SK-N-SH (cell line): ENCODE results near the gene LAIR2. TPM values are rescaled to one million over a fixed set of nuclear protein-coding genes. Genes with fewer than 3 reads are reported as not detected.

Source experiments
- CTCF ChIA-PET: fragments of 300-600, 350-600 bp; formaldehyde crosslinking; extraction: SDS; loops from one replicate; lab custom pipeline; 2021; lab: Yijun Ruan, JAX
- POLR2A ChIA-PET: fragments of 350-600 bp; sonication (Branson Sonifier 250); formaldehyde crosslinking; extraction: SDS; loops from one replicate; lab custom pipeline; 2020; ENCODE audit warnings: antibody characterized with exemption, inconsistent platforms; lab: Yijun Ruan, JAX
- DNase-seq: peaks from one replicate; pipeline ENCODE4 v3.0.0; 2012
- H2AFZ ChIP-seq: fragments of 200-600 bp; sonication (generic); 2 replicates; pipeline ENCODE4 v1.8.1; 2016; ENCODE audit warnings: antibody characterized with exemption, mild to moderate bottlenecking, low read depth
- H3F3A ChIP-seq: fragments of 200-600 bp; sonication (generic); replicated peaks from 2 replicates; pipeline ENCODE3; 2016; ENCODE audit warnings: antibody characterized with exemption, mild to moderate bottlenecking; ENCODE audit not compliant: insufficient read depth
- H3K27ac ChIP-seq, 2 experiments: fragments of 200-500 bp in 1 of 2; fragments of 200-600 bp in 1 of 2; sonication (Bioruptor generic) in 1 of 2; sonication (generic), shearing (Covaris generic) in 1 of 2; 2 replicates each; pipeline versions ENCODE4 v1.5.1 to v1.6.1; 2014 to 2016; ENCODE audit warnings: low read depth in 2 of 2, inconsistent platforms in 1 of 2, low read length in 1 of 2, mild to moderate bottlenecking in 1 of 2, mixed read lengths in 1 of 2
- H3K27me3 ChIP-seq: fragments of 200-600 bp; sonication (generic), shearing (Covaris generic); 2 replicates; pipeline ENCODE4 v1.6.1; 2016; ENCODE audit warnings: mixed run types; ENCODE audit not compliant: insufficient read depth
- H3K36me3 ChIP-seq, 2 experiments: fragments of 200-500 bp in 1 of 2; fragments of 200-600 bp in 1 of 2; sonication (Bioruptor generic) in 1 of 2; sonication (generic) in 1 of 2; replicated peaks in 1 of 2; 2 replicates each; pipeline versions ENCODE3 to v1.5.1; 2014 to 2016; ENCODE audit warnings: low read length in 1 of 2, mild to moderate bottlenecking in 1 of 2; ENCODE audit not compliant: insufficient read depth in 2 of 2, control insufficient read depth in 1 of 2
- H3K4me1 ChIP-seq, 2 experiments: fragments of 200-500 bp in 1 of 2; fragments of 200-600 bp in 1 of 2; sonication (Bioruptor generic) in 1 of 2; sonication (generic), shearing (Covaris generic) in 1 of 2; 2 replicates each; pipeline versions ENCODE4 v1.5.1 to v1.6.1; 2014 to 2016; ENCODE audit warnings: low read depth in 1 of 2, low read length in 1 of 2, mixed run types in 1 of 2; ENCODE audit not compliant: insufficient read depth in 2 of 2, control insufficient read depth in 1 of 2
- H3K4me2 ChIP-seq: fragments of 200-600 bp; sonication (generic), shearing (Covaris generic); 2 replicates; pipeline ENCODE4 v1.6.1; 2017; ENCODE audit warnings: mixed run types
- H3K4me3 ChIP-seq, 2 experiments: fragments of 200-500 bp in 1 of 2; fragments of 200-600 bp in 1 of 2; sonication (Bioruptor generic) in 1 of 2; sonication (generic), shearing (Covaris generic) in 1 of 2; 2 replicates each; pipeline versions ENCODE4 v1.5.1 to v1.8.1; 2014 to 2016; ENCODE audit warnings: low read depth in 2 of 2, inconsistent platforms in 1 of 2, low read length in 1 of 2, mild to moderate bottlenecking in 1 of 2, mixed read lengths in 1 of 2, moderate library complexity in 1 of 2
- H3K79me2 ChIP-seq: fragments of 200-600 bp; sonication (generic); 2 replicates; pipeline ENCODE4 v1.8.1; 2017; ENCODE audit warnings: mild to moderate bottlenecking; ENCODE audit not compliant: insufficient read depth
- H3K9ac ChIP-seq: fragments of 200-600 bp; sonication (generic); 2 replicates; pipeline ENCODE4 v1.6.1; 2017; ENCODE audit warnings: mixed run types
- H3K9me2 ChIP-seq: fragments of 200-600 bp; sonication (generic); 2 replicates; pipeline ENCODE4 v1.6.1; 2017; ENCODE audit warnings: mixed run types
- H3K9me3 ChIP-seq: fragments of 200-600 bp; sonication (generic); 2 replicates; pipeline ENCODE4 v1.6.1; 2017; ENCODE audit warnings: mixed run types, mild to moderate bottlenecking, moderate library complexity
- H4K20me1 ChIP-seq: fragments of 200-600 bp; sonication (generic); 2 replicates; pipeline ENCODE4 v1.6.1; 2017; ENCODE audit warnings: mild to moderate bottlenecking, mixed run types; ENCODE audit not compliant: insufficient read depth
- ELF1 ChIP-seq: IDR thresholded peaks from 2 replicates; pipeline ENCODE4 v1.4.0; 2012
- FOXJ3 ChIP-seq: sonication (generic); formaldehyde crosslinking; IDR thresholded peaks from 2 replicates; pipeline ENCODE4 v1.5.1; 2020; ENCODE audit warnings: mild to moderate bottlenecking, missing genetic modification reagents
- GABPA ChIP-seq: IDR thresholded peaks from 2 replicates; pipeline ENCODE4 v1.4.0; 2012; ENCODE audit warnings: low read depth, mild to moderate bottlenecking
- GATA2 ChIP-seq: sonication (generic); formaldehyde crosslinking; IDR thresholded peaks from 2 replicates; pipeline ENCODE4 v1.5.0; 2020; ENCODE audit warnings: mild to moderate bottlenecking, missing genetic modification reagents
- NRF1 ChIP-seq: IDR thresholded peaks from 2 replicates; pipeline ENCODE4 v1.6.1; 2012; ENCODE audit warnings: low read depth, mild to moderate bottlenecking, low read length
- POLR2AphosphoS5 ChIP-seq: IDR thresholded peaks from 2 replicates; pipeline ENCODE4 v1.6.1; 2012; ENCODE audit warnings: low read depth, low read length
- RAD21 ChIP-seq: IDR thresholded peaks from 2 replicates; pipeline ENCODE4 v1.6.1; 2012; ENCODE audit warnings: mild to moderate bottlenecking, low read length
- SIN3A ChIP-seq: IDR thresholded peaks from 2 replicates; pipeline ENCODE4 v1.6.1; 2012; ENCODE audit warnings: low read depth, mild to moderate bottlenecking, low read length, moderate library complexity, borderline replicate concordance
- SMC3 ChIP-seq: IDR thresholded peaks from 2 replicates; pipeline ENCODE4 v1.6.1; 2012; ENCODE audit warnings: low read depth, low read length, improper control_type of control experiment
- TAF1 ChIP-seq: IDR thresholded peaks from 2 replicates; pipeline ENCODE4 v1.6.1; 2012; ENCODE audit warnings: low read depth, mild to moderate bottlenecking, low read length, moderate library complexity, borderline replicate concordance
- TEAD4 ChIP-seq: IDR thresholded peaks from 2 replicates; pipeline ENCODE4 v1.4.0; 2012; ENCODE audit warnings: mild to moderate bottlenecking, borderline replicate concordance; ENCODE audit not compliant: insufficient read depth
- YY1 ChIP-seq: IDR thresholded peaks from 2 replicates; pipeline ENCODE4 v1.4.0; 2012; ENCODE audit warnings: low read depth, mild to moderate bottlenecking
- WGBS: methylation state at CpG from one replicate; pipeline ENCODE4 v1.1.6; 2017; ENCODE audit warnings: low lambda C conversion rate; 5-methylcytosine and 5-hydroxymethylcytosine counted together
- polyA plus RNA-seq, 3 experiments: library from polyadenylated mRNA; depleted of rRNA; stranded (reverse); fragments of >200 nt; gene quantifications; 2 replicates each; pipeline ENCODE4 v1.2.3, GENCODE V29; 2012
- TF ChIP-seq, protein P1 (sequence below): fragments of 200-600 bp; sonication (generic); IDR thresholded peaks from 2 replicates; pipeline ENCODE4 v1.6.1; 2017; ENCODE audit warnings: antibody characterized with exemption, mild to moderate bottlenecking, moderate library complexity
- TF ChIP-seq, protein P2 (sequence below): IDR thresholded peaks from 2 replicates; pipeline ENCODE4; 2012
- TF ChIP-seq, protein P3 (sequence below): IDR thresholded peaks from 2 replicates; pipeline ENCODE4 v1.4.0; 2012; ENCODE audit warnings: low read depth, borderline replicate concordance
- TF ChIP-seq, protein P4 (sequence below): fragments of 150-350 bp; IDR thresholded peaks from 2 replicates; pipeline ENCODE4 v1.6.1; 2017; ENCODE audit warnings: antibody characterized with exemption, low read length, low read depth, borderline replicate concordance
- TF ChIP-seq, protein P5 (sequence below): fragments of 150-350 bp; IDR thresholded peaks from 2 replicates; pipeline ENCODE4 v1.6.1; 2016; ENCODE audit warnings: mild to moderate bottlenecking, low read depth, low read length
- TF ChIP-seq, protein P6 (sequence below): IDR thresholded peaks from 2 replicates; pipeline ENCODE4 v1.6.1; 2012; ENCODE audit warnings: mild to moderate bottlenecking, low read depth, low read length, moderate library complexity
- TF ChIP-seq, protein P7 (sequence below): IDR thresholded peaks from 2 replicates; pipeline ENCODE4 v1.4.0; 2012; ENCODE audit warnings: low read depth

LAIR2 gene
- polyA plus RNA-seq, 1 of the 3 experiments (the other 2 are of a cell fraction) = not detected

DNA sequence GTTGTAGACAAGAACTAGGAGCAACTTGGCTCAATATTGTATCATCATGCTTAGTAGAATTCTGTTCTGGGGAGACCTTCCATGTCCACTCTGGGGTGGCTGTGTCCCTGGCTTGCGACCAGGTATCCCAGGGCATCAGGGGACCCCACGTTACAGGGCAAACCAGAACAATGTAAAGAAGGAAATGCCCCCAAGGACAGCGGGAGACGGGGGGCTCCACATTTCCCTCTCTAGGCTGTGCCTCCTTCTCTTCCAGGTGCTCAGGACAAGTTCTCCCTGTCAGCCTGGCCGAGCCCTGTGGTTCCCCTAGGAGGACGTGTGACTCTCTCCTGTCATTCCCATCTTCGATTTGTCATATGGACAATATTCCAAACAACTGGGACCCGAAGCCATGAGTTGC lies 30.8 kb downstream of the LAIR2 start:
- no peaks in the 10 kb centered on the region for H3K4me1 ChIP-seq
- TF ChIP-seq, protein P1, sequence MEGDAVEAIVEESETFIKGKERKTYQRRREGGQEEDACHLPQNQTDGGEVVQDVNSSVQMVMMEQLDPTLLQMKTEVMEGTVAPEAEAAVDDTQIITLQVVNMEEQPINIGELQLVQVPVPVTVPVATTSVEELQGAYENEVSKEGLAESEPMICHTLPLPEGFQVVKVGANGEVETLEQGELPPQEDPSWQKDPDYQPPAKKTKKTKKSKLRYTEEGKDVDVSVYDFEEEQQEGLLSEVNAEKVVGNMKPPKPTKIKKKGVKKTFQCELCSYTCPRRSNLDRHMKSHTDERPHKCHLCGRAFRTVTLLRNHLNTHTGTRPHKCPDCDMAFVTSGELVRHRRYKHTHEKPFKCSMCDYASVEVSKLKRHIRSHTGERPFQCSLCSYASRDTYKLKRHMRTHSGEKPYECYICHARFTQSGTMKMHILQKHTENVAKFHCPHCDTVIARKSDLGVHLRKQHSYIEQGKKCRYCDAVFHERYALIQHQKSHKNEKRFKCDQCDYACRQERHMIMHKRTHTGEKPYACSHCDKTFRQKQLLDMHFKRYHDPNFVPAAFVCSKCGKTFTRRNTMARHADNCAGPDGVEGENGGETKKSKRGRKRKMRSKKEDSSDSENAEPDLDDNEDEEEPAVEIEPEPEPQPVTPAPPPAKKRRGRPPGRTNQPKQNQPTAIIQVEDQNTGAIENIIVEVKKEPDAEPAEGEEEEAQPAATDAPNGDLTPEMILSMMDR = no peak
- TF ChIP-seq NRF1 = no peak
- TF ChIP-seq, protein P2, sequence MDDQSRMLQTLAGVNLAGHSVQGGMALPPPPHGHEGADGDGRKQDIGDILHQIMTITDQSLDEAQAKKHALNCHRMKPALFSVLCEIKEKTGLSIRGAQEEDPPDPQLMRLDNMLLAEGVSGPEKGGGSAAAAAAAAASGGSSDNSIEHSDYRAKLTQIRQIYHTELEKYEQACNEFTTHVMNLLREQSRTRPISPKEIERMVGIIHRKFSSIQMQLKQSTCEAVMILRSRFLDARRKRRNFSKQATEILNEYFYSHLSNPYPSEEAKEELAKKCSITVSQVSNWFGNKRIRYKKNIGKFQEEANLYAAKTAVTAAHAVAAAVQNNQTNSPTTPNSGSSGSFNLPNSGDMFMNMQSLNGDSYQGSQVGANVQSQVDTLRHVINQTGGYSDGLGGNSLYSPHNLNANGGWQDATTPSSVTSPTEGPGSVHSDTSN = no peak
- no peak for TF ChIP-seq RAD21
- no peak for TF ChIP-seq SMC3
- H4K20me1 ChIP-seq = no peaks in the 10 kb centered on the region
- H3K27ac ChIP-seq = no peak overlapping the region
- DNase-seq = no peak
- H3K9me2 ChIP-seq = no peaks in the 10 kb centered on the region
- ChIA-PET POLR2A (no interaction called here), CTCF (no interaction called here)
- H3K4me2 ChIP-seq = no peak overlapping the region
- no peak overlapping the region for H3K9ac ChIP-seq
- H2AFZ ChIP-seq = no peak overlapping the region
- H3K79me2 ChIP-seq = no peaks in the 10 kb centered on the region
- WGBS = under 1% methylated on average over 8 of the region's 8 CpGs
- H3K9me3 ChIP-seq = no peaks in the 10 kb centered on the region
- H3F3A ChIP-seq = no peaks in the 10 kb centered on the region
- H3K27me3 ChIP-seq = peaks cover 61% of the 10 kb centered on the region
- no peaks in the 10 kb centered on the region for H3K36me3 ChIP-seq
- no peak overlapping the region for H3K4me3 ChIP-seq

DNA sequence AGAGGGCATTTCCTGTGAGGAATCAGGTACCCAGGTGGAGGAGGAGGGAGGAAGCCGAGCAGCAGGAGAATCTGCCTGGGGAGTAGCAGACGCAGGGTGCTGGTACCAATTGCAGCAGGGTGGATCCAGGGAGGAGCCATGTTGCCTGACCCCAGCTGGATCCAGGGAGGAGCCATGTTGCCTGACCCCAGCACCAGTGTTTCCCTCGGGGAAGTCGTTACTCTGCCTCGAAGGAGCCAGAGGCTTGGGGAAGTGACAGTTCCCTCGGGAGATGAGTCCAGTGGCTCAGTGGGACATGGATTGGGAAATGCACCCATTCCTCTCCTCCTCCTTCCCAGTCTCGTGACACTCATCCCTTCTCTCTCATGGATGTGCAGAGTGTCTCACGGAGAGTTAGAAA lies 31.5 kb downstream of the LAIR2 start:
- H2AFZ ChIP-seq = no peak overlapping the region
- no peaks in the 10 kb centered on the region for H3K9me2 ChIP-seq
- no peak overlapping the region for H3K27ac ChIP-seq
- no peak overlapping the region for H3K4me3 ChIP-seq
- H3F3A ChIP-seq = no peaks in the 10 kb centered on the region
- 3% methylated on average over 5 of the region's 8 CpGs for WGBS
- H3K36me3 ChIP-seq = no peaks in the 10 kb centered on the region
- POLR2A ChIA-PET = no interaction called here
- no peaks in the 10 kb centered on the region for H3K79me2 ChIP-seq
- H4K20me1 ChIP-seq = no peaks in the 10 kb centered on the region
- H3K4me2 ChIP-seq = no peak overlapping the region
- no peaks in the 10 kb centered on the region for H3K9me3 ChIP-seq
- CTCF ChIA-PET = no interaction called here
- no peak overlapping the region for H3K9ac ChIP-seq
- H3K4me1 ChIP-seq = no peaks in the 10 kb centered on the region
- H3K27me3 ChIP-seq = peaks cover 56% of the 10 kb centered on the region
- DNase-seq = no peak
- no peak for TF ChIP-seq YY1
- TF ChIP-seq RAD21 = no peak
- TF ChIP-seq, protein P3, sequence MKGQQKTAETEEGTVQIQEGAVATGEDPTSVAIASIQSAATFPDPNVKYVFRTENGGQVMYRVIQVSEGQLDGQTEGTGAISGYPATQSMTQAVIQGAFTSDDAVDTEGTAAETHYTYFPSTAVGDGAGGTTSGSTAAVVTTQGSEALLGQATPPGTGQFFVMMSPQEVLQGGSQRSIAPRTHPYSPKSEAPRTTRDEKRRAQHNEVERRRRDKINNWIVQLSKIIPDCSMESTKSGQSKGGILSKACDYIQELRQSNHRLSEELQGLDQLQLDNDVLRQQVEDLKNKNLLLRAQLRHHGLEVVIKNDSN = no peak
- TF ChIP-seq TAF1 = no peak
- no peak for TF ChIP-seq ELF1
- TF ChIP-seq, protein P4, sequence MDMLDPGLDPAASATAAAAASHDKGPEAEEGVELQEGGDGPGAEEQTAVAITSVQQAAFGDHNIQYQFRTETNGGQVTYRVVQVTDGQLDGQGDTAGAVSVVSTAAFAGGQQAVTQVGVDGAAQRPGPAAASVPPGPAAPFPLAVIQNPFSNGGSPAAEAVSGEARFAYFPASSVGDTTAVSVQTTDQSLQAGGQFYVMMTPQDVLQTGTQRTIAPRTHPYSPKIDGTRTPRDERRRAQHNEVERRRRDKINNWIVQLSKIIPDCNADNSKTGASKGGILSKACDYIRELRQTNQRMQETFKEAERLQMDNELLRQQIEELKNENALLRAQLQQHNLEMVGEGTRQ = no peak
- TF ChIP-seq POLR2AphosphoS5 = no peak
- TF ChIP-seq GABPA = no peak
- TF ChIP-seq FOXJ3 (CRISPR knock-in tag) = no peak
- TF ChIP-seq, protein P5, sequence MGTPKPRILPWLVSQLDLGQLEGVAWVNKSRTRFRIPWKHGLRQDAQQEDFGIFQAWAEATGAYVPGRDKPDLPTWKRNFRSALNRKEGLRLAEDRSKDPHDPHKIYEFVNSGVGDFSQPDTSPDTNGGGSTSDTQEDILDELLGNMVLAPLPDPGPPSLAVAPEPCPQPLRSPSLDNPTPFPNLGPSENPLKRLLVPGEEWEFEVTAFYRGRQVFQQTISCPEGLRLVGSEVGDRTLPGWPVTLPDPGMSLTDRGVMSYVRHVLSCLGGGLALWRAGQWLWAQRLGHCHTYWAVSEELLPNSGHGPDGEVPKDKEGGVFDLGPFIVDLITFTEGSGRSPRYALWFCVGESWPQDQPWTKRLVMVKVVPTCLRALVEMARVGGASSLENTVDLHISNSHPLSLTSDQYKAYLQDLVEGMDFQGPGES = no peak
- TF ChIP-seq, protein P6, sequence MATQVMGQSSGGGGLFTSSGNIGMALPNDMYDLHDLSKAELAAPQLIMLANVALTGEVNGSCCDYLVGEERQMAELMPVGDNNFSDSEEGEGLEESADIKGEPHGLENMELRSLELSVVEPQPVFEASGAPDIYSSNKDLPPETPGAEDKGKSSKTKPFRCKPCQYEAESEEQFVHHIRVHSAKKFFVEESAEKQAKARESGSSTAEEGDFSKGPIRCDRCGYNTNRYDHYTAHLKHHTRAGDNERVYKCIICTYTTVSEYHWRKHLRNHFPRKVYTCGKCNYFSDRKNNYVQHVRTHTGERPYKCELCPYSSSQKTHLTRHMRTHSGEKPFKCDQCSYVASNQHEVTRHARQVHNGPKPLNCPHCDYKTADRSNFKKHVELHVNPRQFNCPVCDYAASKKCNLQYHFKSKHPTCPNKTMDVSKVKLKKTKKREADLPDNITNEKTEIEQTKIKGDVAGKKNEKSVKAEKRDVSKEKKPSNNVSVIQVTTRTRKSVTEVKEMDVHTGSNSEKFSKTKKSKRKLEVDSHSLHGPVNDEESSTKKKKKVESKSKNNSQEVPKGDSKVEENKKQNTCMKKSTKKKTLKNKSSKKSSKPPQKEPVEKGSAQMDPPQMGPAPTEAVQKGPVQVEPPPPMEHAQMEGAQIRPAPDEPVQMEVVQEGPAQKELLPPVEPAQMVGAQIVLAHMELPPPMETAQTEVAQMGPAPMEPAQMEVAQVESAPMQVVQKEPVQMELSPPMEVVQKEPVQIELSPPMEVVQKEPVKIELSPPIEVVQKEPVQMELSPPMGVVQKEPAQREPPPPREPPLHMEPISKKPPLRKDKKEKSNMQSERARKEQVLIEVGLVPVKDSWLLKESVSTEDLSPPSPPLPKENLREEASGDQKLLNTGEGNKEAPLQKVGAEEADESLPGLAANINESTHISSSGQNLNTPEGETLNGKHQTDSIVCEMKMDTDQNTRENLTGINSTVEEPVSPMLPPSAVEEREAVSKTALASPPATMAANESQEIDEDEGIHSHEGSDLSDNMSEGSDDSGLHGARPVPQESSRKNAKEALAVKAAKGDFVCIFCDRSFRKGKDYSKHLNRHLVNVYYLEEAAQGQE = no peak
- TF ChIP-seq GATA2 (CRISPR knock-in tag) = no peak
- TF ChIP-seq TEAD4 = no peak
- no peak for TF ChIP-seq NRF1
- TF ChIP-seq, protein P7, sequence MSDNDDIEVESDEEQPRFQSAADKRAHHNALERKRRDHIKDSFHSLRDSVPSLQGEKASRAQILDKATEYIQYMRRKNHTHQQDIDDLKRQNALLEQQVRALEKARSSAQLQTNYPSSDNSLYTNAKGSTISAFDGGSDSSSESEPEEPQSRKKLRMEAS = no peak
- TF ChIP-seq SIN3A = no peak
